ENCODE data around the gene MICAL3. TPM values are rescaled to one million over a fixed set of nuclear protein-coding genes. Genes with fewer than 3 reads are reported as not detected.

MICAL3 gene
- polyA plus RNA-seq, 2 of the 4 experiments (the other 2 are of a cell fraction), result 20.5 to 30.1 TPM

GRCh38 chr22:17891481-17892167 lies 132.7 kb downstream of the MICAL3 start:
- Histone ChIP-seq H3K9me3 (no peaks in the 10 kb centered on the region), H3K27ac (no peak overlapping the region), H3K4me3 (no peak overlapping the region), H3K4me2 (no peak overlapping the region), H3K4me1 (peaks cover 22% of the 10 kb centered on the region)
- peak; percentile 26; the same call in 1 of the 3 replicates for TF ChIP-seq CTCF (IDR thresholded peaks at IDR 0.05)
- TF ChIP-seq CHD2 (IDR thresholded peaks at IDR 0.05; ENCODE audit: low read length, partially characterized antibody), result no peak
- POLR2A ChIA-PET, result no interaction called here
- FAIRE-seq (no peak), DNase-seq (ENCODE audit: low read depth in 1 of 2, low spot score in 1 of 2) (peak in 1 of 2 experiments; percentile 7), ATAC-seq (peak; percentile 43 to 79; a peak in 3 of 6 replicates)
- 67% methylated on average over 11 of the region's 12 CpGs for WGBS (ENCODE audit: missing lambda C conversion rate)
- CTCF ChIA-PET, result interaction anchor here (1.0 to 2.6 kb wide), 7 partner anchors 11 to 191 kb away, joined by 3 to 12 read pairs (median 3); partner anchors contain the start of gene MICAL3

- WGBS (ENCODE audit: missing lambda C conversion rate), result 83% methylated on average over 3 of the region's 3 CpGs
- CTCF ChIA-PET, result interaction anchor here (1.0 to 2.6 kb wide), 8 partner anchors 11 to 192 kb away, joined by 3 to 12 read pairs (median 4); partner anchors contain the start of gene MICAL3
- Histone ChIP-seq H3K4me3 (no peak overlapping the region), H3K4me2 (0 out of 3 replicates have a peak overlapping the region, but pooled peaks have one; percentile 19), H3K9me3 (no peaks in the 10 kb centered on the region), H3K27ac (no peak overlapping the region), H3K4me1 (peaks cover 22% of the 10 kb centered on the region)
- ATAC-seq, result no peak
- DNase-seq (ENCODE audit: low read depth in 1 of 2, low spot score in 1 of 2), result no peak
- TF ChIP-seq HES2 (IDR thresholded peaks at IDR 0.05), result no peak
- no peak for TF ChIP-seq RNF2 (IDR thresholded peaks at IDR 0.05; ENCODE audit: borderline replicate concordance, low read depth)
- no peak for TF ChIP-seq RCOR1 (IDR thresholded peaks at IDR 0.05; ENCODE audit: low read depth, low read length)
- no peak for TF ChIP-seq ZFP36 (IDR thresholded peaks at IDR 0.05; ENCODE audit: borderline replicate concordance, partially characterized antibody)
- no peak for TF ChIP-seq FOSB (CRISPR knock-in tag; IDR thresholded peaks at IDR 0.05)
- TF ChIP-seq ZC3H11A (IDR thresholded peaks at IDR 0.05), result no peak
- no peak for TF ChIP-seq EP300 (IDR thresholded peaks at IDR 0.05)
- TF ChIP-seq RFX5 (IDR thresholded peaks at IDR 0.05), result no peak
- no peak for TF ChIP-seq USF2 (IDR thresholded peaks at IDR 0.05)
- no peak for TF ChIP-seq HOXB13 (CRISPR knock-in tag; IDR thresholded peaks at IDR 0.05; ENCODE audit: low read depth)
- TF ChIP-seq EHF (CRISPR knock-in tag; IDR thresholded peaks at IDR 0.05), result no peak
- no peak for TF ChIP-seq POLR2AphosphoS2 (conservative IDR thresholded peaks at IDR 0.05; ENCODE audit: low read length)
- no peak for TF ChIP-seq MAX (IDR thresholded peaks at IDR 0.05)
- no peak for TF ChIP-seq PHF8 (IDR thresholded peaks at IDR 0.05; ENCODE audit: borderline replicate concordance, low read depth)
- no peak for TF ChIP-seq JUNB (IDR thresholded peaks at IDR 0.05)
- TF ChIP-seq BCL3 (IDR thresholded peaks at IDR 0.05), result no peak
- TF ChIP-seq RARB (CRISPR knock-in tag; IDR thresholded peaks at IDR 0.05), result no peak
- TF ChIP-seq PBX3 (IDR thresholded peaks at IDR 0.05), result no peak
- TF ChIP-seq JUN (IDR thresholded peaks at IDR 0.05), result no peak
- TF ChIP-seq KDM1A (IDR thresholded peaks at IDR 0.05; ENCODE audit: low read depth), result no peak
- POLR2A ChIA-PET, result no interaction called here
- FAIRE-seq, result no peak
Measured at GRCh38 chr22:17890892-17891291, 133.5 kb downstream of the MICAL3 start.
